Mesenchymal stem cell (in vitro differentiated cells and primary cell): ENCODE data around the gene ARHGAP42.

Experiments
- DNase-seq: peaks from one replicate; pipeline ENCODE4 v3.0.0-alpha.2; 2013
- H2AFZ ChIP-seq: one replicate; pipeline ENCODE4 v1.6.1; 2013; ENCODE audit warnings: low read depth, mild to moderate bottlenecking, control low read depth, inconsistent platforms, low read length, moderate library complexity
- H2AK5ac ChIP-seq: 2 replicates; pipeline ENCODE4 v1.6.1; 2013; ENCODE audit warnings: low read length, moderate library complexity, mild to moderate bottlenecking, inconsistent platforms; ENCODE audit not compliant: severe bottlenecking
- H2BK120ac ChIP-seq: one replicate; pipeline ENCODE4 v1.6.1; 2013; ENCODE audit warnings: low read depth, mild to moderate bottlenecking, inconsistent platforms, low read length, moderate library complexity
- H2BK12ac ChIP-seq, 2 experiments: one replicate each; pipeline ENCODE4 v1.6.1; 2013; ENCODE audit warnings: inconsistent platforms in 2 of 2, low read length in 2 of 2, mild to moderate bottlenecking in 2 of 2, moderate library complexity in 2 of 2, control low read depth in 1 of 2
- H2BK15ac ChIP-seq: one replicate; pipeline ENCODE4 v1.6.1; 2013; ENCODE audit warnings: mild to moderate bottlenecking, low read depth, inconsistent platforms; ENCODE audit not compliant: poor library complexity, severe bottlenecking
- H2BK5ac ChIP-seq: 2 replicates; pipeline ENCODE4 v1.6.1; 2013; ENCODE audit warnings: low read depth, mild to moderate bottlenecking, low read length, control low read depth, inconsistent platforms; ENCODE audit not compliant: poor library complexity, severe bottlenecking
- H3K14ac ChIP-seq, 2 experiments: one replicate each; pipeline ENCODE4 v1.6.1; 2013; ENCODE audit warnings: inconsistent platforms in 2 of 2, low read length in 2 of 2, control low read depth in 1 of 2, mild to moderate bottlenecking in 1 of 2, moderate library complexity in 1 of 2
- H3K18ac ChIP-seq, 2 experiments: one replicate each; pipeline ENCODE4 v1.6.1; 2013; ENCODE audit warnings: inconsistent platforms in 2 of 2, low read length in 2 of 2, control low read depth in 1 of 2, low read depth in 1 of 2, mild to moderate bottlenecking in 1 of 2
- H3K23ac ChIP-seq, 2 experiments: one replicate each; pipeline ENCODE4 v1.6.1; 2013; ENCODE audit warnings: inconsistent platforms in 2 of 2, low read length in 2 of 2, mild to moderate bottlenecking in 2 of 2, moderate library complexity in 2 of 2, control low read depth in 1 of 2
- H3K27ac ChIP-seq: 2 replicates; pipeline ENCODE4 v1.5.1; 2013; ENCODE audit warnings: mild to moderate bottlenecking, moderate library complexity, low read length, control low read depth, inconsistent platforms; ENCODE audit not compliant: poor library complexity, severe bottlenecking
- H3K27me3 ChIP-seq, 2 experiments: 2 replicates each; pipeline versions ENCODE4 v1.6.1 to v1.7.0; 2013; ENCODE audit warnings: low read length in 2 of 2, mild to moderate bottlenecking in 2 of 2, moderate library complexity in 2 of 2, control low read depth in 1 of 2, inconsistent platforms in 1 of 2; ENCODE audit not compliant: control insufficient read depth in 1 of 2, insufficient read depth in 1 of 2
- H3K36me3 ChIP-seq, 2 experiments: 2 replicates each; pipeline versions ENCODE4 v1.6.1 to v1.7.0; 2013; ENCODE audit warnings: low read length in 2 of 2, control low read depth in 1 of 2, inconsistent platforms in 1 of 2, low read depth in 1 of 2, mild to moderate bottlenecking in 1 of 2; ENCODE audit not compliant: insufficient read depth in 2 of 2, control insufficient read depth in 1 of 2
- H3K4ac ChIP-seq, 2 experiments: one replicate each; pipeline ENCODE4 v1.6.1; 2013; ENCODE audit warnings: inconsistent platforms in 2 of 2, low read length in 2 of 2, mild to moderate bottlenecking in 2 of 2, moderate library complexity in 2 of 2, control low read depth in 1 of 2, low read depth in 1 of 2
- H3K4me1 ChIP-seq: 2 replicates; pipeline ENCODE4 v1.6.1; 2013; ENCODE audit warnings: low read depth, low read length, control low read depth; ENCODE audit not compliant: control insufficient read depth, insufficient read depth
- H3K4me2 ChIP-seq: 2 replicates; pipeline ENCODE4 v1.6.1; 2013; ENCODE audit warnings: low read length, mild to moderate bottlenecking, inconsistent platforms; ENCODE audit not compliant: poor library complexity, severe bottlenecking
- H3K4me3 ChIP-seq, 2 experiments: 2 replicates each; pipeline versions ENCODE4 v1.5.1 to v1.7.0; 2013; ENCODE audit warnings: low read length in 2 of 2, mild to moderate bottlenecking in 2 of 2, control low read depth in 1 of 2, low read depth in 1 of 2; ENCODE audit not compliant: insufficient read depth in 1 of 2
- H3K79me1 ChIP-seq: replicated peaks from 2 replicates; pipeline ENCODE4 v1.6.1; 2013; ENCODE audit warnings: mild to moderate bottlenecking, control low read depth, low read length, inconsistent platforms; ENCODE audit not compliant: poor library complexity, severe bottlenecking
- H3K9ac ChIP-seq: 2 replicates; pipeline ENCODE4 v1.7.0; 2013; ENCODE audit warnings: mild to moderate bottlenecking, low read length, moderate library complexity
- H3K9me3 ChIP-seq: 2 replicates; pipeline ENCODE4 v1.7.0; 2013; ENCODE audit warnings: mild to moderate bottlenecking, low read length; ENCODE audit not compliant: control insufficient read depth
- H4K8ac ChIP-seq: one replicate; pipeline ENCODE4 v1.6.1; 2013; ENCODE audit warnings: inconsistent platforms, mild to moderate bottlenecking, low read length, moderate library complexity
- H4K91ac ChIP-seq: one replicate; pipeline ENCODE4 v1.6.1; 2013; ENCODE audit warnings: mild to moderate bottlenecking, low read length, inconsistent platforms
- WGBS: methylation state at CpG from one replicate; pipeline ENCODE4 v1.1.7; 2013; ENCODE audit warnings: mixed read lengths; 5-methylcytosine and 5-hydroxymethylcytosine counted together

The ARHGAP42 gene

DNA sequence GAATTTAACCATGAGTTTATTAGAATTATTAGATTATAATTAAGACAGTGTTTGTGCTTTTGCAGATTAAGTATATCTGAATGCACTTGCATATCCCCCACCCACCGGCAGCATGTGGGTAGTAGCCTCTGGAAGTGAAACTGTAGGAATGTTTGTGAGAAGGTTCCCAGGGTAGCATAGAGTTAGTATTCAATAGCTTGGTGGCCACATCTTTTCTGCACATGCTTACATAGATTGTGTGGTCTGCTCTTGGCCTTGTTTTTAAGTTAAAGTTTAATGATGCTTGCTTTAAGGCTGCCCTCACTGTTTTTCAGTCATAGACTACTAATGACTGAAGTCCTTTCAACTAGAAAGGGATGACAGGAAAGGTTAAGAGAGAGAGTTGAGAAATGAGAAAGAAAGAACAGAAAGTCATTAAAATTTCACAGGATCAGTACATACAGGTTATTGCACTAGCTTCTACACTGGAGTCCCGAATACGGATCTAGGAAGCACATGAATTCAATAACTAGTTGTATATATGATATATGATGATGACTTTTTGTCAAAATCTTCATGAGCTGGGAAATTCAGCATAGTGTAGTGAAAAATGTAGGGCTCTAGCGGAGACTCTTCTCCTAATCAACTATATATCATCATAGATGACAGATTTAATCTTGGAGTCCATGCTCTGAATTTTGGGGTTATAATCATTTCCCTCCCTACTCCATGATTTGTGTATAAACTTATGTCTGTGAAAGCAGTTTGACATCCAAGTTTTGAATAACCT lies 137.1 kb downstream of the ARHGAP42 start:
- WGBS, result 90% methylated on average over 3 of the region's 4 CpGs

GRCh38 chr11:100825626-100826025 lies 138.5 kb downstream of the ARHGAP42 start:
- no peaks in the 10 kb centered on the region for H3K36me3 ChIP-seq
- H2BK120ac ChIP-seq, result no peak overlapping the region
- H4K8ac ChIP-seq, result no peak overlapping the region
- H3K9me3 ChIP-seq, result no peaks in the 10 kb centered on the region
- H4K91ac ChIP-seq, result no peak overlapping the region
- no peaks in the 10 kb centered on the region for H3K27me3 ChIP-seq
- 27% methylated on average over 2 of the region's 3 CpGs for WGBS
- H2BK12ac ChIP-seq, result no peak overlapping the region
- H3K4ac ChIP-seq, result no peak overlapping the region
- no peak overlapping the region for H2BK5ac ChIP-seq
- no peak overlapping the region for H3K14ac ChIP-seq
- H3K4me1 ChIP-seq, result peaks cover 16% of the 10 kb centered on the region
- peak overlapping the region in 1 of 2 experiments; percentile 25 for H3K18ac ChIP-seq
- no peak overlapping the region for H2BK15ac ChIP-seq
- no peak overlapping the region for H3K23ac ChIP-seq
- H3K9ac ChIP-seq, result no peak overlapping the region
- H2AK5ac ChIP-seq, result peak overlapping the region; percentile 11
- no peak overlapping the region for H3K4me3 ChIP-seq
- H3K27ac ChIP-seq, result no peak overlapping the region
- no peak overlapping the region for H3K4me2 ChIP-seq
- H3K79me1 ChIP-seq, result peaks cover 6% of the 10 kb centered on the region
- no peak for DNase-seq
- no peak overlapping the region for H2AFZ ChIP-seq

More for the DNA sequence above, 137.1 kb downstream of the ARHGAP42 start:
- Histone ChIP-seq H2BK12ac (no peak overlapping the region), H3K36me3 (no peaks in the 10 kb centered on the region), H3K4ac (no peak overlapping the region), H3K14ac (no peak overlapping the region), H3K9me3 (no peaks in the 10 kb centered on the region), H3K23ac (no peak overlapping the region), H2AK5ac (no peak overlapping the region), H3K4me3 (no peak overlapping the region), H3K4me1 (peaks cover 16% of the 10 kb centered on the region), H2BK15ac (no peak overlapping the region), H4K8ac (no peak overlapping the region), H3K79me1 (peaks cover 11% of the 10 kb centered on the region), H2BK5ac (no peak overlapping the region), H2AFZ (no peak overlapping the region), H3K4me2 (no peak overlapping the region), H2BK120ac (no peak overlapping the region), H3K9ac (peak overlapping the region; percentile 65), H3K18ac (no peak overlapping the region), H3K27ac (peak overlapping the region; percentile 54), H4K91ac (no peak overlapping the region), H3K27me3 (no peaks in the 10 kb centered on the region)
- DNase-seq, result no peak

DNA sequence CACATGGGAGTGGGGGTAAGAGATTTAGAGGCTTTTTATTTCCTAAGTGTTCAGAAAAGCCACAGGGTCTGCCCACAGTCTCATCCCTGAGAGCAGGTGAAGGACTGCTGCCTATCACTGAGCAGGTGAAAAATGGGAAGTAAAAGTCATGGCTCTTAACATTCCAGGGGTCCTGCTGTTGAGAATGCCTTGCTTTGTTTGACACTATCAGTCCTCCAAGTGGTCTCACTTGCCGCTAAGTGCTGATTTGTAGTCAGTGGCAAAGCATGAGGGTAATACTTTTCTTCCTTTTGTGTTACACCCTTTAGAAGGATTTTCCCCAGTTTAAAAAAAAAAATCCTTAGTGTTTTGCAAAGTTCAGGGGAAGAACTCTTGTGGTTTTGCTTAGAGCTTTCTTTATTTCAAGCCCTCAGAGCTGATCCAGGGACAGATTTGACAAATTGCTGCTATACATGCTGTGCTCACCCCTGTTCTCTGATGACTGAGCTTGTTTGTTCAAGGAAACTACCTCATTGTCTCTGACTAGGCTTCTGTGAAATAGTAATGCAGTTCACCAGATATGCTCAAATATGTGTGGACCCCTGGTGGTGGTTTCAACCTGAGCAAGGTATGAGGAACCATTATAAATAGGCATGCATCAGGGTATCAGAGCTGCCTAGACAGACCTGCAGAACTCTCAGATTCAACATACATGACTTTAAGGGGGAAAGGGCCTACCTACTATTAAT lies 141.0 kb downstream of the ARHGAP42 start:
- H2AFZ ChIP-seq, result no peak overlapping the region
- H3K27ac ChIP-seq, result peak overlapping the region; percentile 75
- no peak overlapping the region for H4K91ac ChIP-seq
- H3K18ac ChIP-seq, result peak overlapping the region in 1 of 2 experiments; percentile 60
- H4K8ac ChIP-seq, result no peak overlapping the region
- peak overlapping the region; percentile 60 for H2AK5ac ChIP-seq
- no peak overlapping the region for H2BK15ac ChIP-seq
- peak overlapping the region in 1 of 2 experiments; percentile 61 for H3K4ac ChIP-seq
- H3K4me3 ChIP-seq, result no peak overlapping the region
- no peaks in the 10 kb centered on the region for H3K36me3 ChIP-seq
- H3K23ac ChIP-seq, result no peak overlapping the region
- H3K9me3 ChIP-seq, result no peaks in the 10 kb centered on the region
- H3K14ac ChIP-seq, result no peak overlapping the region
- H3K4me1 ChIP-seq, result peaks cover 20% of the 10 kb centered on the region
- peak overlapping the region in 1 of 2 experiments; percentile 63 for H2BK12ac ChIP-seq
- H3K4me2 ChIP-seq, result no peak overlapping the region
- no peak overlapping the region for H2BK5ac ChIP-seq
- H3K27me3 ChIP-seq, result no peaks in the 10 kb centered on the region
- H2BK120ac ChIP-seq, result no peak overlapping the region
- peak; percentile 75 for DNase-seq
- WGBS, result no CpG with 5 or more reads among the region's 1 CpG
- H3K79me1 ChIP-seq, result peaks cover 5% of the 10 kb centered on the region
- no peak overlapping the region for H3K9ac ChIP-seq

DNA sequence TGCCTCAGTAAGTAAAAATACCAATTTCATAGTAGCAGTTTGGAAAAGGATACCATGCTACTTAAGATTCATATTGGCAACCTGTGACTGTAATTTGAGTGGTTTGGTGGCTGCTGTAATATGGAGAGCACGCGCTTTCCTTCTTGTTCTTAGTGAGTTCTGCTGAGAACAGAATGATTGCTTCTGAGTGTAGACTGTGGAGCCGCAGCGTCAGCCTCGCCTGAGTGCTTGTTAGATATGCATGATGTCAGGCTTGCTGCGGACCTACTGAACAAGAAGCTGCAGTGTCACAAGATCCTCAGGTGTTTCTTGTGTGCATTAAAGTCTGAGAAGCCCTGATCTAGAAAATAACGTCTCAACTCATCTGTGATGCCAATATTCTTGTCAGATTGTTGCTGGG lies 143.2 kb downstream of the ARHGAP42 start:
- no peak overlapping the region for H4K91ac ChIP-seq
- H2BK120ac ChIP-seq, result no peak overlapping the region
- peak overlapping the region; percentile 51 for H3K4me2 ChIP-seq
- H3K9me3 ChIP-seq, result no peaks in the 10 kb centered on the region
- peak overlapping the region in 1 of 2 experiments; percentile 52 for H3K4ac ChIP-seq
- no peak overlapping the region for H4K8ac ChIP-seq
- no peak overlapping the region for H2BK15ac ChIP-seq
- no peak overlapping the region for H3K23ac ChIP-seq
- peaks cover 8% of the 10 kb centered on the region for H3K79me1 ChIP-seq
- no peak overlapping the region for H3K9ac ChIP-seq
- H3K27me3 ChIP-seq, result no peaks in the 10 kb centered on the region
- WGBS, result 61% methylated on average over 6 of the region's 7 CpGs
- peaks cover 20% of the 10 kb centered on the region for H3K4me1 ChIP-seq
- H3K18ac ChIP-seq, result peak overlapping the region in 1 of 2 experiments; percentile 77
- peak overlapping the region in 1 of 2 experiments; percentile 36 for H3K14ac ChIP-seq
- peak overlapping the region; percentile 92 for H3K27ac ChIP-seq
- H2BK12ac ChIP-seq, result peak overlapping the region; percentile 25 to 96
- peak; percentile 51 for DNase-seq
- no peaks in the 10 kb centered on the region for H3K36me3 ChIP-seq
- no peak overlapping the region for H2AFZ ChIP-seq
- H2AK5ac ChIP-seq, result no peak overlapping the region
- no peak overlapping the region for H3K4me3 ChIP-seq
- H2BK5ac ChIP-seq, result no peak overlapping the region
